PFSK-1 (cell line): ENCODE data around the gene CUEDC1.

ENCODE experiments used
- POLR2AphosphoS5 ChIP-seq: IDR thresholded peaks from 2 replicates; pipeline ENCODE4 v1.6.1; 2012; ENCODE audit warnings: low read depth, mild to moderate bottlenecking, control low read depth, low read length, moderate library complexity
- SIN3A ChIP-seq: IDR thresholded peaks from 2 replicates; pipeline ENCODE4 v1.6.1; 2012; ENCODE audit warnings: mild to moderate bottlenecking, low read length, moderate library complexity, borderline replicate concordance; ENCODE audit not compliant: insufficient read depth
- TAF1 ChIP-seq: IDR thresholded peaks from 2 replicates; pipeline ENCODE4 v1.6.1; 2012; ENCODE audit warnings: low read length, control low read depth, borderline replicate concordance; ENCODE audit not compliant: insufficient read depth

GRCh38 chr17:57852955-57853328 is 102.3 kb downstream of the CUEDC1 start:
- no peak for TF ChIP-seq POLR2AphosphoS5
- TF ChIP-seq SIN3A: no peak
- TF ChIP-seq TAF1: no peak
